Left lung (tissue), 10 donors: ENCODE data around the gene ITGB6. TPM values are rescaled to one million over a fixed set of nuclear protein-coding genes. Genes with fewer than 3 reads are reported as not detected.

Experiments
- ATAC-seq: fragments of 200-7000 bp; cut with Tn5 transposase; one replicate; pipeline ENCODE4 v1.9.1; 2020; ENCODE audit warnings: moderate library complexity
- DNase-seq, 4 donors: peaks; one replicate each; pipeline ENCODE4 v3.0.0-alpha.2; 2013 to 2020
- H3K27ac ChIP-seq, 2 donors: fragments of 200-600 bp; sonication (generic) in 1 of 2; one replicate each; pipeline versions ENCODE4 v1.5.0 to v1.8.0; 2020 to 2021
- H3K27me3 ChIP-seq, 2 donors: fragments of 200-600 bp; sonication (generic) in 1 of 2; one replicate each; pipeline versions ENCODE4 v1.5.0 to v1.8.0; 2020 to 2021
- H3K36me3 ChIP-seq, 2 donors: fragments of 200-600 bp; sonication (generic) in 1 of 2; one replicate each; pipeline versions ENCODE4 v1.5.0 to v1.8.0; 2020 to 2021
- H3K4me1 ChIP-seq, 2 donors: fragments of 200-600 bp; one replicate each; pipeline ENCODE4 v1.8.0; 2021
- H3K4me3 ChIP-seq, 2 donors: fragments of 200-600 bp; sonication (generic) in 1 of 2; one replicate each; pipeline versions ENCODE4 v1.5.0 to v1.8.0; 2020 to 2021; ENCODE audit warnings: mild to moderate bottlenecking in 1 of 2
- H3K9me3 ChIP-seq, 2 donors: fragments of 200-600 bp; sonication (generic) in 1 of 2; one replicate each; pipeline versions ENCODE4 v1.5.0 to v1.8.0; 2020 to 2021
- intact Hi-C, 2 donors: fragments of 100-400 bp; cut with DNase I; formaldehyde crosslinking; loops; one replicate each; pipeline versions ENCODE4 v1.11.2 to v1.14.2; 2022
- polyA plus RNA-seq, 6 donors: library from polyadenylated mRNA; unstranded; fragments of 120-200 nt; gene quantifications; one replicate each; pipeline ENCODE4 v1.2.1, GENCODE V29; 2013; ENCODE audit not compliant: insufficient read length in 6 of 6
- total RNA-seq, 2 donors: library from RNA; stranded (reverse); fragmentation: NEBNext Ultra II Directional; extraction: Animal tissue kit (Norgen Biotek cat#: 25700); gene quantifications; one replicate each; pipeline ENCODE4 v1.2.1, GENCODE V29; 2021
- TF ChIP-seq, protein P1 (sequence below), 2 donors: fragments of 200-600 bp; sonication (generic) in 1 of 2; IDR thresholded peaks; one replicate each; pipeline versions ENCODE4 v1.5.0 to v1.8.0; 2021; ENCODE audit warnings: antibody characterized with exemption in 2 of 2
- donor health status: DM: no; HTN: yes; CAD: no.
- donor health status: DM: no; HTN: no; CAD: no.

ITGB6 gene
- total and polyA plus RNA-seq, 8 donors = 4.4 to 227 (median 8.5) TPM

GRCh38 chr2:160232905-160233475 lies 32.9 kb upstream of the ITGB6 start:
- intact Hi-C loops = no loop called here
- H3K4me1 ChIP-seq = peaks cover 0 to 16% of the 10 kb centered on the region in 2 donors
- H3K36me3 ChIP-seq = no peaks in the 10 kb centered on the region
- no peak overlapping the region for H3K4me3 ChIP-seq
- H3K27ac ChIP-seq = peak overlapping the region; percentile 0 to 69
- TF ChIP-seq, protein P1, sequence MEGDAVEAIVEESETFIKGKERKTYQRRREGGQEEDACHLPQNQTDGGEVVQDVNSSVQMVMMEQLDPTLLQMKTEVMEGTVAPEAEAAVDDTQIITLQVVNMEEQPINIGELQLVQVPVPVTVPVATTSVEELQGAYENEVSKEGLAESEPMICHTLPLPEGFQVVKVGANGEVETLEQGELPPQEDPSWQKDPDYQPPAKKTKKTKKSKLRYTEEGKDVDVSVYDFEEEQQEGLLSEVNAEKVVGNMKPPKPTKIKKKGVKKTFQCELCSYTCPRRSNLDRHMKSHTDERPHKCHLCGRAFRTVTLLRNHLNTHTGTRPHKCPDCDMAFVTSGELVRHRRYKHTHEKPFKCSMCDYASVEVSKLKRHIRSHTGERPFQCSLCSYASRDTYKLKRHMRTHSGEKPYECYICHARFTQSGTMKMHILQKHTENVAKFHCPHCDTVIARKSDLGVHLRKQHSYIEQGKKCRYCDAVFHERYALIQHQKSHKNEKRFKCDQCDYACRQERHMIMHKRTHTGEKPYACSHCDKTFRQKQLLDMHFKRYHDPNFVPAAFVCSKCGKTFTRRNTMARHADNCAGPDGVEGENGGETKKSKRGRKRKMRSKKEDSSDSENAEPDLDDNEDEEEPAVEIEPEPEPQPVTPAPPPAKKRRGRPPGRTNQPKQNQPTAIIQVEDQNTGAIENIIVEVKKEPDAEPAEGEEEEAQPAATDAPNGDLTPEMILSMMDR (IDR thresholded peaks at IDR 0.05) = no peak
- no peaks in the 10 kb centered on the region for H3K27me3 ChIP-seq
- ATAC-seq (peak; percentile 65), DNase-seq (no peak)
- H3K9me3 ChIP-seq = no peaks in the 10 kb centered on the region

- ATAC-seq = no peak
- H3K27ac ChIP-seq = peak overlapping the region; percentile 61 to 65
Measured at GRCh38 chr2:160229591-160229990, 29.5 kb upstream of the ITGB6 start.

DNA sequence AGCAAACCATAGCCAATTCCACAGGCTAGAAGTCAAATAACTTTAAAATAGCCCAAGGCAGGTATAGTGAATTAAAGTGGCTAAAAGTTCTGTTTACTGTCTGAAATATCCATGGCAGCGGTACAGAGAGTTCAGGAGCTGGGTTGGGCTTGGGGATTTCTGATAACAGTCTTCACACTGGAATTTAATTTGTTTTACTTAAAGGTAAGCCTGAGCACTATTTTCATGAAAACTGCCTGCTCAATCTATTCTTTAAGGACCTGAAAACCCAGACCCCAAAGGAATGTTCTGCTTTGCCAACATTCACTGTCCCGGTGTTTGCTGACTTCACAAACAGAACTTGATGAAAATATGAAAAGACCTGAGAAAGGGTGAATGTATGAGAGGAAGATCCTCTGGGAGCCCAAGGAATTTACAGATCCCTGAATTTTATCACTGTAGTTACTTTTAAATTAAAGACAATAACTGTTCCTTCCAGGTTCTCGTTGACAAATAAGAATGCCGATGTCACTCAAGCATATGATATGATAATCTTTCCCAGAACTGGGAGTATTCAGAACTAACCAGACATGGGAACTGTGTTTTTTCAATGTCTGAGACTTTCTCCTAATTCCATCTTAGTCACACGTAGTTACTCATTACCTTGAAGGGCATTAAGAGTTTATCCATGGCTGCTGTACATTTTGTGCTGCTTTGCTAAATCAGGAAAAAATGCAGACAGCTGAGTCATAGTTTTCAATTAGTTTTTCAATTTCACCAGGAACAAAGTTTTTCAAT lies 28.3 kb upstream of the ITGB6 start:
- ATAC-seq (peak; percentile 57), DNase-seq (no peak)
- H3K27ac ChIP-seq = peak overlapping the region; percentile 62 to 65

More at GRCh38 chr2:160229591-160229990, 29.5 kb upstream of the ITGB6 start:
- DNase-seq = no peak
- Histone ChIP-seq H3K36me3 (no peaks in the 10 kb centered on the region), H3K9me3 (no peaks in the 10 kb centered on the region), H3K4me3 (no peak overlapping the region), H3K4me1 (peaks cover 4 to 16% of the 10 kb centered on the region in 2 donors), H3K27me3 (no peaks in the 10 kb centered on the region)
- TF ChIP-seq, protein P1 (IDR thresholded peaks at IDR 0.05) = no peak
- intact Hi-C loops = no loop called here

DNA sequence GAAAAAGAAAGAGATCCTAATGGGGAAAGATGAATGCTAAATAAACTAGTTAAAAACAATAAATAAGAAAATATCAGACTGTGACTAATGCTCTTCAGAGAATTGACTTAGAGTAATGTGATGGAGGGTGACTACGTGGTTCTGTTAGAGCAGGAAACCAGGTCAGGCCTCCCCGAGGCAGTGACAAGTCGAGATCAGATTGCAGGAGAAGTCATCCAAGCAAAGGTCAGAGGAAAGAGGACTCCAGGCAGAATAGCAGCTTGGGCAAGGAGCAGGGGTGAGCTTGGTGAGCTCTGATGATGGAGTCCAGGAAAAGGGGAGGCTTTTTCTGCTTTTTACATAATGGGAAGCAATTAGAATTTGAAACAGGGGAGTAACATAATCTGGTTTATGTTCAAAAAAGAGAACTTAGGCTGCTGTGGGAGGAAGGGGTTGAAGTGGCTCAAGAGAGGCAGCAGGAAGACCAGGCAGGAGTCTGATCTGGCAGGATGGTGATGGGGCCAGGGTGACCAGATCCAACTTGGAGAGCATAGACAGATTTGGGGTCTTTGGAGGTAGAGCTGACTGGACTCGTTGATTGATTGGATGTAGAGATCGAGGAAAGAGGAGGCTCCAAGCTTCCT lies 27.3 kb upstream of the ITGB6 start:
- no peak for DNase-seq
- Histone ChIP-seq H3K4me3 (no peak overlapping the region), H3K27me3 (no peaks in the 10 kb centered on the region), H3K4me1 (peaks cover 9 to 10% of the 10 kb centered on the region in 2 donors), H3K9me3 (no peaks in the 10 kb centered on the region), H3K36me3 (no peaks in the 10 kb centered on the region), H3K27ac (peak overlapping the region; percentile 62 to 65)
- intact Hi-C loops = no loop called here
- TF ChIP-seq, protein P1 (IDR thresholded peaks at IDR 0.05) = no peak
- peak; percentile 21 for ATAC-seq

More for the DNA sequence above, 28.3 kb upstream of the ITGB6 start:
- intact Hi-C loops = no loop called here
- Histone ChIP-seq H3K27me3 (no peaks in the 10 kb centered on the region), H3K4me3 (no peak overlapping the region), H3K9me3 (no peaks in the 10 kb centered on the region), H3K4me1 (peaks cover 8 to 15% of the 10 kb centered on the region in 2 donors), H3K36me3 (no peaks in the 10 kb centered on the region)
- TF ChIP-seq, protein P1 (IDR thresholded peaks at IDR 0.05) = no peak

GRCh38 chr2:160226367-160226766 lies 26.3 kb upstream of the ITGB6 start:
- no peaks in the 10 kb centered on the region for H3K9me3 ChIP-seq
- peaks cover 10 to 12% of the 10 kb centered on the region in 2 donors for H3K4me1 ChIP-seq
- ATAC-seq = no peak
- intact Hi-C loops = no loop called here
- TF ChIP-seq, protein P1 (IDR thresholded peaks at IDR 0.05) = no peak
- no peaks in the 10 kb centered on the region for H3K36me3 ChIP-seq
- no peak overlapping the region for H3K4me3 ChIP-seq
- no peak for DNase-seq
- no peak overlapping the region for H3K27ac ChIP-seq
- no peaks in the 10 kb centered on the region for H3K27me3 ChIP-seq
